ENCODE measurements around the gene PNLDC1.
"Not testable (repeated sequence)": the region's sequence is repeated elsewhere in the genome, so short reads cannot be mapped to it uniquely, and the experiment has no call there.

The PNLDC1 gene

GRCh38 chr6:159821122-159821521 lies 21.0 kb downstream of the PNLDC1 start:
- no peak for DNase-seq

GRCh38 chr6:159821726-159822125 lies 21.6 kb downstream of the PNLDC1 start:
- no peak for DNase-seq

- DNase-seq, result no peak
Observed at GRCh38 chr6:159823953-159824352, 23.9 kb downstream of the PNLDC1 start.

DNA sequence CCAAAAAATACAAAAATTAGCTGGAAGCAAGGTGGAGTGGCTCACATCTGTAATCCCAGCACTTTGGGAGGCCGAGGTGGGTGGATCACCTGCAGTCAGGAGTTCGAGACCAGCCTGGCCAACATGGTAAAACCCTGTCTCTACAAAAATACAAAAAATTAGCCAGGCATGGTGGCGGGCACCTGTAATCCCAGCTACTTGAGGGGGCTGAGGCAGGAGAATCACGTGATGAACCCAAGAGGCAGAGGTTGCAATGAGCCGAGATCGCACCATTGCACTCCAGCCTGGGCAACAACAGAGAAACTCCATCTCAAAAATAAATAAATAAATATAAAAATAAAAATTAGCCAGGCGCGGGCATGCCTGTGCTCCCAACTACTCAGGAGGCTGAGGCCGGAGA lies 24.6 kb downstream of the PNLDC1 start:
- not testable (repeated sequence) for DNase-seq

- DNase-seq, result no peak
Observed at GRCh38 chr6:159826004-159826403, 25.9 kb downstream of the PNLDC1 start.

GRCh38 chr6:159826968-159827647 lies 27.0 kb downstream of the PNLDC1 start:
- no peak for DNase-seq

GRCh38 chr6:159828074-159828473 lies 28.0 kb downstream of the PNLDC1 start:
- DNase-seq, result no peak

DNA sequence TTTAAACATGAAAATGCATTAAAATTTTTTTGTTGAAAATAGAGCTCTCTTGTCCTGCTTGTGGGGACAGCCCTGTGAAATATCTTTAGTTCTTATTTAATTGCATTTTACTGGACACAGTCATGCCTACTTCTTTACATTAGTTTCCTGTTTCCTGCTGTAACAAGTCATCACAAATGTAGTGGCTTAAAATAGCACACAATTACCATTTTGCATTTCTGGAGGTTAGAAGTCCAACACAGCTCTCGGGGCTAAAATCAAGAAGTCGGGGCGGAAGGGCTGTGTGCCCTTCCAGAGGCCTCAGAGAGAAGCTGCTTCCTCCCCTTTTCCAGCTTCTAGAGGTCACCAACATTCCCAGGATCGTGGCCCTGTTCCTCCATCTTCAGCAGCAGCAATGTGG lies 29.4 kb downstream of the PNLDC1 start:
- no peak for DNase-seq

GRCh38 chr6:159830501-159831372 lies 30.7 kb downstream of the PNLDC1 start:
- no peak for DNase-seq

- no peak for DNase-seq
Observed at GRCh38 chr6:159831373-159831679, 31.2 kb downstream of the PNLDC1 start.

DNA sequence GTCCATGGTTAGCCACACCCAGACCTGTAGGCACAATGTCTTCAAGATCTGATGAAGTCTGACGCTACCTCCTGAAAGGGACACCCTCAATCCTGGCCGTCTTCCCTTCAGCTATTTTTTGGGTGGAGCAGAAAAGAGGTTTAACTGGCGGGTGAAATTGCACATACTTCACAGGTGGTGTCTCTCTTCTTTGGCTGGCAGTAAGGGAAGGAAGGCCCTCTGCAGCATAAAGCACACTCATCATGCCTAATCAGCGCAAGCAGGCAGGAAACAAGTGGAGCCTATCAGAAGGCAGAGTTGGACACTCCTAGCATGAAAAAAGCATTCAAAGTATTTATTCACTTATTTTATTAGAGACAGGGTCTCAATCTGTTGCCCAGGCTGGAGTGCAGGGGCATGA lies 32.9 kb downstream of the PNLDC1 start:
- no peak for DNase-seq

DNA sequence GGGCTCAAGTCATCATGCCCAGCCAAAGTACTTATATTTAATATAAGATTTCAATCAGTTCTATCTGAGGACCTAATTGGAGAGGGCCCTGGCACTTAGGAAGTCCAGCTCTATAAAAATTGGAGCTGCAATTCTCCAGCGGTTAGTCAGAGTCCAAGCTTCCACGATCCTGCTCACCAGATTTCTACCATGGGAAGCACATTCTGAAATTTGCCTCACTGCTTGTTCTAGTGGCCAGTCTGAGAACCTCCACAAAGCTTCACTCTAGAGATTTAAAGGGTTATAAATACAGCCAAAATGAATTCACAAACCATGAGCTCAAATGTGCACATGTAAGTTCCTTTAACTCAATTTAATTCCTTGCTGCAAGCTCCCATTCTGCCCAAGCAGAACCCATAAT lies 33.5 kb downstream of the PNLDC1 start:
- no peak for DNase-seq

GRCh38 chr6:159833997-159834603 lies 34.0 kb downstream of the PNLDC1 start:
- no peak for DNase-seq

- no peak for DNase-seq
Observed at GRCh38 chr6:159836718-159837490, 36.8 kb downstream of the PNLDC1 start.

DNA sequence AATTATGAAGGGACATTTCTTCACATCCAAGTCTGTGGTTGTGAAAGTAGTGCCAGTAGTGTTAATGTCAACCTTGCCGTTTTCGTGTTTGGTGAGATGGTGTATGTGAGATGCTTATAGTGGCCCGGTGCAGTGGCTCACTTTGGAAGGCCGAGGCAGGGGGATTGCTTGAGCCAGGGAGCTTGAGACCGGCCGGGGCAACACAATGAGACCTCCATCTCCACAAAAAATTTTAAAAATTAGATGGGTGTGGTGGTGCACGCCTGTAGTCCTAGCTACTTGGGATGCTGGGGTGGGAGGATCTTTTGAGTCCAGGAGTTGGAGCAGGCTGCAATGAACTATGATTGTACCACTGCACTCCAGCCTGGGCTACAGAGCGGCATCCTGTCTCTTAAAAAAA lies 37.4 kb downstream of the PNLDC1 start:
- no peak for DNase-seq

- no peak for DNase-seq
Observed at GRCh38 chr6:159838020-159838744, 38.1 kb downstream of the PNLDC1 start.

- no peak for DNase-seq
Observed at GRCh38 chr6:159842035-159842434, 42.0 kb downstream of the PNLDC1 start.

DNA sequence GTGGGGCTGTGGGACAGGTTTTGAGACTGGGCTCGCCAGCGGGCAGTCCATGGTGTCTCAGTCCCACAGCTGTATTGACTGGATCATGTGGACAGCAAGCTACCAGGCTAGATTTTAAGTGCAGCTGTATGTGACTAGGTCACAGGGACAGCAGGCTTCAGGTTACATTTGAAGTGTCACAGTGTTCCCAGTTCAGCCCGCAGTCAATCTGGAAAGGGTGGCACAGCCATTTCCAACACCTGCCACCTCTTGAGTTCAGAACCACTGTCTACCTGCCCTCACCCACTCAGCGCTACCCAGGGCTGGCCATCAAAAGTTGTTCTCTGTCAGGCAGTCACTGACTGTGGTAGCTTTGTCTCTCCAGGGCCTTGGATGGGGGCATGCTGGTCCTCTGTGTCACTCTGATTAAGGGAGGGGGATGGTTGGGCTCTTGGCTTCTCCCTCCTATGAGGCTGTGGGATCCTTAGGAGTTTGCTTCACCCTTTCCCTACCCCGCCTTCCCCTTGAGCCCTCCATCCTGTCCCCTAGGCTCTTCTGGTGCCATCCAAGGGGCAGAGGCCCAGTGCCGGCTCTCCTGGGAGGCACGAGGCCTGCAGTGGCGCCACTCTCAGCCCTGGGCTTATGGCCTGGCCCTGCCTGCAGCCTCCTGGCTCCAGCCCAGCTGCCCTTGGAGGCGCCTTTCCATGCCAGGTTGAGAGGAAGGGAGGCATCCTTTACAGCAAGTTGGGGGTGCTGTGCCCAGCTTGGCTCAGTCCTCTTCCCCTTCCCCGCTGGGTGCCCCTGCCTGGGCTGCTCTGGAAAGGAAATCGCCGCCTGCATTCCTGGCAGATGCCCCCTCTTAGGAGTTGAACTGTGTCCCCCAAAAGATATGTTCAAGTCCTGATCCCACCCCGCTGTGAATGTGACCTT lies 44.9 kb downstream of the PNLDC1 start:
- DNase-seq, result no peak

- DNase-seq, result not testable (repeated sequence)
Observed at GRCh38 chr6:159848552-159848951, 48.5 kb downstream of the PNLDC1 start.

DNA sequence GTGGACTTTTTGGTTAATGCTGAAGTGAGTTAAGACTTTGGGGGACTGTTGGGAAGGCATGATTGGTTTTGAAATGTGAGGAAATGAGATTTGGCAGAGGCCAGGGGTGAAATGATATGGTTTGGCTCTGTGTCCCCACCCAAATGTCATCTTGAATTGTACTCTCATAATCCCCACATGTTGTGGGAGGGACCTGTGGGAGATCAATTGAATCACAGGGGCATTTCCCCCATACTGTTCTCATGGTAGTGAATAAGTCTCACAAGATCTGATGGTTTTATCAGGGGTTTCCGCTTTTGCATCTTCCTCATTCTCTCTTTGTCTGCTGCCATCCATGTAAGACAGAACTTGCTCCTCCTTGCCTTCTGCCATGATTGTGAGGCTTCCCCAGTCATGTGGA lies 49.8 kb downstream of the PNLDC1 start:
- DNase-seq, result not testable (repeated sequence)

- no peak for DNase-seq
Observed at GRCh38 chr6:159852877-159853276, 52.8 kb downstream of the PNLDC1 start.

DNA sequence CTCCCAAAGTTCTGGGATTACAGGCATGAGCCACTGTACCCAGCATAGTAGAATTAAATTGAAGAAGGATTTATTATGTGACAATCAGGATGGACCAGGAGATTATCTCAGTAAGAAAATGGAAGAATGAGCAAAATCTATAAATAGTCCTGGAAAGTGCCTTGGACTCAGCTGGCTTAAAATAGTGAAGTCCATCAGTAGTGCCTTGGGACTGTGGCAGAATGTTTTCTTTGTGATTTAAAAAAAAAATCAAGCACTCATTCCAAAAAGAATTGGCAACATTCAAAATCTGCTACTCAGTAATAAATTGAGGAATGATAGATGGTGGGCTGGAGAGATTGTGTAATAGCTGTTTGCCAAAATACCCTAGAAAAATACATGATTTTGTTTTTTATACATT lies 53.7 kb downstream of the PNLDC1 start:
- no peak for DNase-seq
